K562 (cell line): ENCODE results near the gene AIFM1. TPM values are rescaled to one million over a fixed set of nuclear protein-coding genes. Genes with fewer than 3 reads are reported as not detected.

ENCODE experiments used
- CXXC5 ChIP-seq: fragments of 250-450 bp; sonication (Bioruptor Pico); IDR thresholded peaks from 2 replicates; pipeline ENCODE4 v1.8.0; 2022; ENCODE audit warnings: inconsistent platforms, mild to moderate bottlenecking, moderate library complexity
- DMBX1 ChIP-seq: fragments of 250-450 bp; sonication (Bioruptor Pico); IDR thresholded peaks from 2 replicates; pipeline ENCODE4 v1.8.0; 2022; ENCODE audit warnings: inconsistent platforms, mild to moderate bottlenecking, moderate library complexity, borderline replicate concordance
- EP400 ChIP-seq: fragments of 450-650 bp; IDR thresholded peaks from 2 replicates; pipeline ENCODE4 v1.6.1; 2017; ENCODE audit warnings: antibody characterized with exemption, mild to moderate bottlenecking, moderate library complexity
- FIP1L1 ChIP-seq: fragments of 200-400 bp; formaldehyde crosslinking; IDR thresholded peaks from 2 replicates; pipeline ENCODE4 v1.6.1; 2018; ENCODE audit warnings: mild to moderate bottlenecking, low read depth, low read length; ENCODE audit not compliant: poor library complexity, severe bottlenecking
- GABPB2 ChIP-seq: fragments of 250-450 bp; sonication (Bioruptor Pico); conservative IDR thresholded peaks from 2 replicates; pipeline ENCODE4 v1.5.1; 2021; ENCODE audit warnings: mild to moderate bottlenecking
- GTF2E2 ChIP-seq: fragments of 200-800 bp; sonication (Bioruptor generic); IDR thresholded peaks from 2 replicates; pipeline ENCODE4 v1.6.1; 2016; ENCODE audit warnings: missing genetic modification characterization, missing compliant biosample characterization
- JUN ChIP-seq, 2 experiments: sonication (generic) in 1 of 2; formaldehyde crosslinking in 1 of 2; IDR thresholded peaks; 2 replicates each; pipeline versions ENCODE4 v1.6.1 to v1.8.0; 2012 to 2022; ENCODE audit warnings: borderline replicate concordance in 2 of 2, mild to moderate bottlenecking in 2 of 2, improper control_type of control experiment in 1 of 2, low read depth in 1 of 2, low read length in 1 of 2, missing genetic modification reagents in 1 of 2
- NFATC3 ChIP-seq: fragments of 450-650 bp; IDR thresholded peaks from 2 replicates; pipeline ENCODE4 v1.6.1; 2017; ENCODE audit warnings: mild to moderate bottlenecking
- RAD21 ChIP-seq, 2 experiments: fragments of 250-450 bp in 1 of 2; fragments of 450-650 bp in 1 of 2; sonication (Bioruptor Pico) in 1 of 2; formaldehyde crosslinking in 1 of 2; IDR thresholded peaks in 1 of 2; conservative IDR thresholded peaks in 1 of 2; 2 replicates each; pipeline versions ENCODE4 v1.4.0 to v1.8.0; 2020 to 2022; ENCODE audit warnings: mild to moderate bottlenecking in 2 of 2, moderate library complexity in 1 of 2
- REST ChIP-seq, 2 experiments: fragments of 450-650 bp; formaldehyde crosslinking in 1 of 2; IDR thresholded peaks; 2 replicates each; pipeline versions ENCODE4 v1.4.0 to v1.6.1; 2014 to 2020; ENCODE audit warnings: mild to moderate bottlenecking in 2 of 2, borderline replicate concordance in 1 of 2, low read depth in 1 of 2
- SAFB2 ChIP-seq: fragments of 200-400 bp; formaldehyde crosslinking; IDR thresholded peaks from 2 replicates; pipeline ENCODE4 v1.6.1; 2018; ENCODE audit warnings: borderline replicate concordance, low read length, low read depth, moderate library complexity; ENCODE audit not compliant: severe bottlenecking
- ZNF76 ChIP-seq: fragments of 250-450 bp; sonication (Bioruptor Pico); IDR thresholded peaks from 2 replicates; pipeline ENCODE4 v1.4.0; 2020; ENCODE audit warnings: mild to moderate bottlenecking, moderate library complexity, borderline replicate concordance
- polyA plus RNA-seq, 8 experiments: library from polyadenylated mRNA; depleted of rRNA in 4 of 8; stranded (reverse) in 5 of 8; unstranded in 3 of 8; fragments of >200 nt; fragmentation: Nextera tagmentation in 2 of 8; fragmentation: Illumina TruSeq in 1 of 8; extraction: Ambion mirVana in 2 of 8; extraction: Trizol in 1 of 8; gene quantifications; 2 replicates each; pipeline versions ENCODE4 v1.2.1 to v1.2.3, GENCODE V29; 2011 to 2014; ENCODE audit warnings: inconsistent platforms in 1 of 8, missing spikeins in 1 of 8
- total RNA-seq, 7 experiments: library from RNA; depleted of rRNA in 6 of 7; stranded (reverse); fragments of >200 nt in 6 of 7; fragmentation: Illumina TruSeq in 2 of 7; extraction: Trizol in 2 of 7; gene quantifications; 2 replicates each; pipeline versions ENCODE4 v1.2.1 to v1.2.3, GENCODE V29; 2011 to 2021; ENCODE audit warnings: low replicate concordance in 1 of 7
- TF ChIP-seq, protein P1 (sequence below): IDR thresholded peaks from 3 replicates; pipeline ENCODE4 v1.6.1; 2011; ENCODE audit warnings: borderline replicate concordance, mild to moderate bottlenecking, moderate library complexity; ENCODE audit not compliant: insufficient read length; ENCODE audit errors: extremely low read depth
- TF ChIP-seq, protein P2 (sequence below): fragments of 450-650 bp; IDR thresholded peaks from 2 replicates; pipeline ENCODE4 v1.6.1; 2016; ENCODE audit warnings: low read depth, mild to moderate bottlenecking, moderate library complexity

AIFM1 gene
- total and polyA plus RNA-seq, 9 of the 15 experiments (the other 6 are each of a cell fraction or from before 2014, with no cell fraction given) = 51.0 to 117 (median 91.2) TPM

DNA sequence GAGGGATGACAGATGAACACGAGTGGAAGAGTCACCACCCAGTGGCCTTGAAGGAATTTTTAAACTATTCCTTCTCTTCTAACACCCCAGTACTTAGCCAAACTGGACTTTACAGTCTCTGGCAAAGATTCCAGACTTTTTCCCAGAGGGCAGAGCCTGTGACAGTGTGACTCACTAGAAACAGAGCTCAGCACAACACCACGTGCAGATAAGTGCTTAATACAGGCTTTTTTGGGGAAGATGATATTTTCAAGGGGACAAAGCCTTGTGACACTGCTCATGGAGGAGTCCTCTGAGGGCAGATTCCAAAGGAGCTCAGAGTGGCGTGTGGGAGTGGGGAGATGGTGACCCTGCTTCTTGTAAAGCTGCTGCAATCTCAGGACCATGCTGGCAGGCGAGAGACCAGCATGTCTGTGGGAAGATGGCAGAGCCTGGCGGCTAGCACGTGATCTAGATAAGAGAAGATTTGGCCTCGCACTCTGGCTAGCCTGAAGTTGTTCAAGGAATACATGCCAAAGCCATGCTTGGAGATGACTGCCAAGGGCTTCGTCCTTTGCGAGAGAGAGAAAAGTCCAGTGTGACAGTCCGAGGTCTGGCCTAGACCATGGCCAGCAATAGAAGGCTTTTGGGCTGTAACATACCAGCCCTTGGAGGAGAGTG lies 8.5 kb upstream of the AIFM1 start (continued):
- TF ChIP-seq REST (IDR thresholded peaks at IDR 0.05; ENCODE audit: borderline replicate concordance) (no peak), REST (CRISPR knock-in tag; IDR thresholded peaks at IDR 0.05; ENCODE audit: low read depth) (no peak), FIP1L1 (no peak), GABPB2 (CRISPR knock-in tag) (no peak), EP400 (no peak), GTF2E2 (tag) (no peak), ZNF76 (CRISPR knock-in tag) (0 out of 2 replicates have a peak, but pooled peaks have one; percentile 38), RAD21 (CRISPR knock-in tag; conservative IDR thresholded peaks at IDR 0.05 in 1 of 2, IDR thresholded peaks at IDR 0.05 in 1 of 2) (no peak), JUN (IDR thresholded peaks at IDR 0.05; ENCODE audit: borderline replicate concordance, low read depth, low read length) (peak; percentile 54; the same call in 1 of the 2 replicates), JUN (CRISPR knock-in tag; IDR thresholded peaks at IDR 0.05; ENCODE audit: borderline replicate concordance) (no peak), DMBX1 (CRISPR knock-in tag) (peak; percentile 89), CXXC5 (CRISPR knock-in tag) (peak; percentile 65; the same call in 1 of the 2 replicates), NFATC3 (no peak), SAFB2 (no peak)
- TF ChIP-seq, protein P1, sequence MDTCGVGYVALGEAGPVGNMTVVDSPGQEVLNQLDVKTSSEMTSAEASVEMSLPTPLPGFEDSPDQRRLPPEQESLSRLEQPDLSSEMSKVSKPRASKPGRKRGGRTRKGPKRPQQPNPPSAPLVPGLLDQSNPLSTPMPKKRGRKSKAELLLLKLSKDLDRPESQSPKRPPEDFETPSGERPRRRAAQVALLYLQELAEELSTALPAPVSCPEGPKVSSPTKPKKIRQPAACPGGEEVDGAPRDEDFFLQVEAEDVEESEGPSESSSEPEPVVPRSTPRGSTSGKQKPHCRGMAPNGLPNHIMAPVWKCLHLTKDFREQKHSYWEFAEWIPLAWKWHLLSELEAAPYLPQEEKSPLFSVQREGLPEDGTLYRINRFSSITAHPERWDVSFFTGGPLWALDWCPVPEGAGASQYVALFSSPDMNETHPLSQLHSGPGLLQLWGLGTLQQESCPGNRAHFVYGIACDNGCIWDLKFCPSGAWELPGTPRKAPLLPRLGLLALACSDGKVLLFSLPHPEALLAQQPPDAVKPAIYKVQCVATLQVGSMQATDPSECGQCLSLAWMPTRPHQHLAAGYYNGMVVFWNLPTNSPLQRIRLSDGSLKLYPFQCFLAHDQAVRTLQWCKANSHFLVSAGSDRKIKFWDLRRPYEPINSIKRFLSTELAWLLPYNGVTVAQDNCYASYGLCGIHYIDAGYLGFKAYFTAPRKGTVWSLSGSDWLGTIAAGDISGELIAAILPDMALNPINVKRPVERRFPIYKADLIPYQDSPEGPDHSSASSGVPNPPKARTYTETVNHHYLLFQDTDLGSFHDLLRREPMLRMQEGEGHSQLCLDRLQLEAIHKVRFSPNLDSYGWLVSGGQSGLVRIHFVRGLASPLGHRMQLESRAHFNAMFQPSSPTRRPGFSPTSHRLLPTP = no peak
- TF ChIP-seq, protein P2, sequence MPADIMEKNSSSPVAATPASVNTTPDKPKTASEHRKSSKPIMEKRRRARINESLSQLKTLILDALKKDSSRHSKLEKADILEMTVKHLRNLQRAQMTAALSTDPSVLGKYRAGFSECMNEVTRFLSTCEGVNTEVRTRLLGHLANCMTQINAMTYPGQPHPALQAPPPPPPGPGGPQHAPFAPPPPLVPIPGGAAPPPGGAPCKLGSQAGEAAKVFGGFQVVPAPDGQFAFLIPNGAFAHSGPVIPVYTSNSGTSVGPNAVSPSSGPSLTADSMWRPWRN = no peak
